ENCODE results near the gene EOGT. TPM values are rescaled to one million over a fixed set of nuclear protein-coding genes. Genes with fewer than 3 reads are reported as not detected.

EOGT gene
- polyA plus RNA-seq, 1 experiment, result 29.4 TPM

- H3K4me3 ChIP-seq (ENCODE audit: low read depth, low read length), result no peak overlapping the region
- no peaks in the 10 kb centered on the region for H3K9me3 ChIP-seq (ENCODE audit: control insufficient read depth, insufficient read depth, low read length)
- no peaks in the 10 kb centered on the region for H3K27me3 ChIP-seq (ENCODE audit: control insufficient read depth, insufficient read depth, low read length)
- ChIA-PET POLR2A (no interaction called here), CTCF (interaction anchor here (0.7 kb wide), 1 partner anchor 437 kb away, joined by 3 read pairs; no protein-coding TSS in a partner anchor)
- TF ChIP-seq CTCF (IDR thresholded peaks at IDR 0.05; ENCODE audit: low read depth, low read length), result no peak
- no peak overlapping the region for H3K27ac ChIP-seq (ENCODE audit: low read depth, low read length)
- no peak for DNase-seq (ENCODE audit: low read depth, low spot score)
These were observed 17.0 kb downstream of the EOGT start for GRCh38 chr3:68996356-68996995.

GRCh38 chr3:68988740-68989139 lies 24.7 kb downstream of the EOGT start:
- H3K4me3 ChIP-seq (ENCODE audit: low read depth, low read length), result no peak overlapping the region
- no peak overlapping the region for H3K27ac ChIP-seq (ENCODE audit: low read depth, low read length)
- H3K27me3 ChIP-seq (ENCODE audit: control insufficient read depth, insufficient read depth, low read length), result no peaks in the 10 kb centered on the region
- DNase-seq (ENCODE audit: low read depth, low spot score), result peak; percentile 51
- ChIA-PET POLR2A (no interaction called here), CTCF (no interaction called here)
- no peaks in the 10 kb centered on the region for H3K9me3 ChIP-seq (ENCODE audit: control insufficient read depth, insufficient read depth, low read length)
- TF ChIP-seq CTCF (IDR thresholded peaks at IDR 0.05; ENCODE audit: low read depth, low read length), result no peak

- H3K9me3 ChIP-seq (ENCODE audit: control insufficient read depth, insufficient read depth, low read length), result no peaks in the 10 kb centered on the region
- ChIA-PET POLR2A (interaction anchor here (0.7 kb wide), 1 partner anchor 8 kb away, joined by 4 read pairs; no protein-coding TSS in a partner anchor), CTCF (interaction anchor here (0.5 kb wide), 1 partner anchor 973 kb away, joined by 3 read pairs; no protein-coding TSS in a partner anchor)
- H3K27ac ChIP-seq (ENCODE audit: low read depth, low read length), result no peak overlapping the region
- no peak for TF ChIP-seq CTCF (IDR thresholded peaks at IDR 0.05; ENCODE audit: low read depth, low read length)
- H3K27me3 ChIP-seq (ENCODE audit: control insufficient read depth, insufficient read depth, low read length), result no peaks in the 10 kb centered on the region
- H3K4me3 ChIP-seq (ENCODE audit: low read depth, low read length), result no peak overlapping the region
- no peak for DNase-seq (ENCODE audit: low read depth, low spot score)
These were observed 26.2 kb downstream of the EOGT start for GRCh38 chr3:68987322-68987721.

GRCh38 chr3:68986496-68987208 lies 26.8 kb downstream of the EOGT start:
- H3K27ac ChIP-seq (ENCODE audit: low read depth, low read length), result no peak overlapping the region
- TF ChIP-seq CTCF (IDR thresholded peaks at IDR 0.05; ENCODE audit: low read depth, low read length), result no peak
- H3K9me3 ChIP-seq (ENCODE audit: control insufficient read depth, insufficient read depth, low read length), result no peaks in the 10 kb centered on the region
- CTCF ChIA-PET, result interaction anchor here (0.5 to 1.2 kb wide), 2 partner anchors 15 to 973 kb away, joined by 3 read pairs; no protein-coding TSS in a partner anchor
- no peaks in the 10 kb centered on the region for H3K27me3 ChIP-seq (ENCODE audit: control insufficient read depth, insufficient read depth, low read length)
- POLR2A ChIA-PET, result interaction anchor here (0.7 kb wide), 1 partner anchor 7 kb away, joined by 4 read pairs; no protein-coding TSS in a partner anchor
- no peak overlapping the region for H3K4me3 ChIP-seq (ENCODE audit: low read depth, low read length)
- no peak for DNase-seq (ENCODE audit: low read depth, low spot score)
